NCI-H748 (cell line): ENCODE results near the gene DUSP16.
A peak's percentile ranks its signal among the peaks of the same experiment; 100 is the strongest.
"Not testable (repeated sequence)": the region's sequence is repeated elsewhere in the genome, so short reads cannot be mapped to it uniquely, and the experiment has no call there.

Experiments used
- DNase-seq: peaks from one replicate; lab custom pipeline; 2025; ENCODE audit not compliant: unreplicated experiment; lab: John Stamatoyannopoulos, UW

Gene DUSP16

GRCh38 chr12:12471982-12472961, 90.4 kb downstream of the DUSP16 start:
- DNase-seq: not testable (repeated sequence)

DNA sequence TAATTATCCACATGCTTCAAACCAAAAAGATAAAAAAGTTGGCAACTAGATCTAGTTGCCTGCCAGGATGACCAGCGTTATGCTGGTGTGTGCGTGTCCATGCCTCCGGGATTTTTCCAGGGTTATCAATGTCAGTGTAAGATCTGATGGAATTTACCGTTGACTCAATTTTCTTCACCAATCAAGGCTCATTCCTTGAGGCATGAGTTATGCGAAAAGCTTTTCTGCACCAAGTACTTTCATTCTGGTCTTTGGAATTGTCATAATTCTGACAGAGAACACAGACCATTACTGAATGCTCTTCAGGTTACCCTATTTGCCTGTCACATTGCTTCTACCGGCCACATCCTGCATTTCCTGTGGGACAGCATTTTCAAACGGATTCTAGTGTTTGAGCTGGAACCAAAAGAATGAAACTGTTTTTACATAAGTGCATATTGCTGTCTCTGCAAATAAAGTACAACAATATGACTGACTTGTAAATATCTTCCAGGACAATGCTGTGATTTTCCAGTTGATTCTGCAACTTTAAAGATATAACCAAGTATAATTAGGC, 91.8 kb downstream of the DUSP16 start:
- no peak for DNase-seq

DNA sequence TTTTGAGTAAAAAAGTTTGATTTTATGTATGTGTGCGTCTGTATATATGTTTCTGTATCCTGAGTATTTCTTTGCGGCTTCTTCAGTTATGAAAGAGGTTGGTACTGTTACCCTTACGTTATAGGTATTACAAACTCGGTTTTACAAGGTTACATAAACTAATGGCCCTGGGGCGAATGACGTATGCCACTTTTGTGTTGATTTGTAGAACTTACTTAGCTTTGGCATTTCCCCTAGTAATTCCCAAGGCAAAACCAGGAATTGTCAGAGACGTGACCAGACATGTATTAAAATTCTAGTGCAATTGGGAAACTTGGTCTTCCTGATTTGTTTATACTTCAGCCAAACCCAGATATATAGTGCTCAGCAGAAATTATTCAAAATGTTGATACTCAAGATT, 93.3 kb downstream of the DUSP16 start:
- no peak for DNase-seq

- no peak for DNase-seq
These were observed 94.1 kb downstream of the DUSP16 start for GRCh38 chr12:12468575-12468974.

DNA sequence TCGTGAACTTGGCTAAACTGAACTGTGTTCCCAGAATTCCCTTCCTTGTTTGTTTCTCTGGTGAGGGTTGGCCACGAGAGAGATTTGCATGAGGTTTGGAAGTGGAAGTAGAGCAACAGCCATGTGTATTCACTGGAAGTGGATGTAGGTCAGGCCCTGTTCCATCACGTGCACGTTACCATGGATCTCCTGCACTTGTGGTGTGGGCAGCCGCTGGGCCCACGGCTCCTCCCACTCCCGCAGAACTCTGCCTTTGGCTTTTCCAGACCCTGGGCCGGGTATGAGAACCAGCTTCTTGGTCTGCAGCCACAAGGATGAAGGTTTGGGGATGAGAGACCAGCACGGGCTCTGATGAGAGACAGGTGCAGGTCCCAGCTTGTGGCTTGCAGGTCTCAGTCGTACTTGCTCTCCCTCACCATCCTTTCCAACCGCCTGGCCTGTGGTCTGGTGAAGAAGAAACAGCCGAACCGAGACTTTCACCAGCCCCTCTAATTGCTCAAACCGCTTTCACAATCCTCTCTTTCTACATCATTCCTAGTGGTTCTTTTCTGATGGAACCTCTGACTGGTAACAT, 94.9 kb downstream of the DUSP16 start:
- DNase-seq: no peak

- no peak for DNase-seq
These were observed 95.4 kb downstream of the DUSP16 start for GRCh38 chr12:12467264-12467663.

- DNase-seq: no peak
These were observed 96.5 kb downstream of the DUSP16 start for GRCh38 chr12:12466157-12466556.

DNA sequence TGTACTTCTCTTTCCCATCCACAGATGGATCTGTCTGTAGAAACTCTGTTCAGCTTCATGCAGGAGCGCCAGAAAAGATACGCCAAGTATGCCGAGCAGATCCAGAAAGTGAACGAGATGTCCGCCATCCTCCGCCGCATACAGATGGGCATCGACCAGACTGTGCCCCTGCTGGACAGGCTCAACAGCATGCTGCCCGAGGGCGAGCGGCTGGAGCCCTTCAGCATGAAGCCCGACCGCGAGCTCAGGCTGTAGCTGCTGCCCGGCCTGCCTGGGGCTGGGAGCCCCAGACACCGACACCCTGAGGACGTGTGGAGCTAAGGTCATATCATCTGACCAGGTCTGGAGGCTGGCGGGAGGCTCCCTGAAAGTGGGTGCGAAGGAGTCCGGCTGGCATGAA, 97.1 kb downstream of the DUSP16 start:
- DNase-seq: no peak

GRCh38 chr12:12461923-12462315, 100.7 kb downstream of the DUSP16 start:
- DNase-seq: no peak

GRCh38 chr12:12460935-12461922, 101.4 kb downstream of the DUSP16 start:
- no peak for DNase-seq

DNA sequence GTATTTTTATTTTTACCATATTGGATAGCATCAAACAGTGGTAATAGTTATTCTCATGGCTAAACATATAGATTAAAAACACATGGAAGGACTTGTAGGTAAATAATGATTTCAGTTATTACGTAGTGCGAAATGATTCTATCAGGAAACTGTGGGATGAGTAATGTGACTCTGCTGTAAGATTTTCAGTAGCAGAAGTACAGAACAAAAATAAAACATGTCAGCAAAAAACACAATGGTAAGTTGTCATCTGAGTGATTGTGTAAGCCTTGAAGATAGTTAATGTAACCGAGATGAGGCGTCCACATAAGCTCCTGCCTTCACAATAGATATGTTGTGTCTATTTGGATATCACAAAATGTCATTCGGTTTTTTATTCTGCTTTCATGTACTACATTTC, 106.0 kb downstream of the DUSP16 start:
- no peak for DNase-seq

- DNase-seq: no peak
These were observed 108.3 kb downstream of the DUSP16 start for GRCh38 chr12:12454315-12454714.

DNA sequence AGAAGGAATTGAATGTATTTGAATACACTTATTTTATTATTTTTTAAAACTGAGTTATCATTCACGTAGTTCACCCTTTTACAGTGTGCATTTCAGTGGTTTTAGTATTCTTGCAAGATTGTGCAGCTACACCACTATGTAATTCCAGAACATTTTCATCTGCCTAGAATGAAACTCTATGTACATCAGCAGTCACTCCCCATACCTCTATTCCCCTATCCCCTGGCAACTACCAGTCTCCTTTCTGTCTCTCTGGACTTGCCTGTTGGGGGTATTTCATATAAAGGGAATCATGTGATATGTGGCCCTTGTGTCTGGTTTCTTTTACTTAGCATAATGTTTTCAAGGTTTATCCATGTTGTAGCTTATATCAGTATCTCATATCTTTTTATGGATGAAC, 109.0 kb downstream of the DUSP16 start:
- no peak for DNase-seq

DNA sequence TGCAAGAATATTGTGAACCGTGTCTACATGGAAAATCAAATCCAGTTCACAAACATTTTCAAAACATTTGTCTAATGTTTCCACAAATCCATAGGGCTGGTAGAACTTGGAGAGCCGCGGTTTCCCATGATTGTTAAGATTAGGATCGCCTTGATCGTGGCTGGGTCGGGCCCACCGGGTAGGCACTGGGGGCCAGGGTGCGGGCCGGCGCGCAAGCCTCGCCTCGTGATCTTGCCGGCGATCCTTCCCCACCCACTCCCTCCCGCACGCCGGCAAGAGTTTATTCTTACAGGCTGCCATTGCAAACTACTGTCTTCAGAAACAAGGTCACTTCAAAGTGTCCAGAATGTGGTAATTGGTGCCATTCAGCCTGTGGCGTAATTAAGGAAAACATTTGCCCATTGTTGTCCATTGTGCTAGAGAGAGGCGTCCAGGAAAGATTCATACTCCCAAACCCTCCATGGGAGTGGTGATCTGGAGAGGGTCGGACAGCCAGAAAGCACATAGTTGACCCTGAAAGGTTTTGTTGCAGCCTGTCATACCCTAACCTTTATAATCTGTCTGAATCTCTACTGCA, 110.2 kb downstream of the DUSP16 start:
- peak; percentile 66 for DNase-seq

DNA sequence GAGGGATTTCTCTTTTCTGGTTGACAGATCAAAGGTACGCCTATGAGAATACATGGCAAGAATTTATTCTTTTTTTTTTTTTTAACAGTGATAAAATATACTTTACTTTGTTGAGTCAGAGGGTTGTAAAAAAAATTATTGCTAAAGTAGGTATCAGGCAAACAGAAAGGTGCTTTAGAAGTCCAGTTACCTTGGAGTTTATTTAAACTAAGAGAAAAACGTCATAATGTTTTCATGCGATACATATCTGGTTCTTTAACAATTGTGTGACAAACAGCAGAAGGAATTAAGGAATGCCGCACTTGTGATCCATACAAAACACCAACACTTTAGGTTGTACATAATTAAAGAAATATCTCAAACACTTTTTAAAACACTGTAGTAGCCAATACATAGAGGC, 111.6 kb downstream of the DUSP16 start:
- DNase-seq: no peak

DNA sequence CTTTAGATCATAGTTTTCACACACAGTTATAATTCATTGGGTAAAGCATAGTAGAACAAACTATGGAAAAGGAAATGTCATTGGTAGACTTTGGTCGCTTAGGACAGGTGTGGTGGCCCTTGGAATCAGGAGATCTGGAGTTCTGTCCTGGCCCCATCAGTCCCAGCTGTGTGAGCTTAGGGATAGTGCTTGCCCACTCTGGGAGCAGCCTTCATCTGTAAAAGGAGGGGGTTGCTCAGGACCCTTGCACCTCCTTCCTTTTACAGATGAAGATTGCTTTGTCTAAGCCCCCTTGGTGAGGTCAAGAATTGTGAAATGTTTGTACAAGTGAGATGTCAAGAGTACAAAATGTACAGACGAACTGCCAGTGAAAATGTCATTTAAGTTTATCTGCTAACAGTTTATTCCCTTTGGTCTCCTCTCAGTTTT, 112.6 kb downstream of the DUSP16 start:
- DNase-seq: no peak

GRCh38 chr12:12449533-12450025, 113.1 kb downstream of the DUSP16 start:
- DNase-seq: peak; percentile 92

GRCh38 chr12:12447837-12448236, 114.8 kb downstream of the DUSP16 start:
- no peak for DNase-seq

GRCh38 chr12:12447236-12447635, 115.4 kb downstream of the DUSP16 start:
- DNase-seq: no peak

GRCh38 chr12:12446786-12447185, 115.9 kb downstream of the DUSP16 start:
- DNase-seq: no peak

DNA sequence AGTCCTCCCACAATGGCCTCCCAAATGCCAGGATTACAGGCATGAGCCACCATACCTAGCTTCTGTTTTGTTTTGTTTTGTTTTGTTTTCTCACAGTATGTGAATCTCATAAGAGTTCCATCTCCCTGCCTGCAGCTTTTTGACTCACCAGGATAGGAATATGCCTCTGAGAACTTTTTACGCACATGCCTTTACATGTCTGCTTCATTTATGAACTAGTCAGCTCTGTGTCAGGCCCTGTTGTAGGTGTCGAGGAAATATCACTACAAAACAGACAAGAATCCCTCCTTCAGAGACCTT, 116.8 kb downstream of the DUSP16 start:
- DNase-seq: no peak
